IMR-90 (cell line): ENCODE data around the gene ABLIM3. TPM values are rescaled to one million over a fixed set of nuclear protein-coding genes. Genes with fewer than 3 reads are reported as not detected.

ENCODE experiments used
- ATAC-seq: fragments of 200-7000 bp; cut with Tn5 transposase; 2 replicates; pipeline ENCODE4 v1.9.1; 2020; ENCODE audit warnings: low read depth, mild to moderate bottlenecking, moderate library complexity
- BruUV-seq: library from RNA; stranded (reverse); fragments of 400-500 nt; replicated peaks from 2 replicates; lab custom pipeline; 2021; lab: Mats Ljungman, UMichigan
- CTCF ChIA-PET: fragments of 300-600 bp; formaldehyde crosslinking; extraction: SDS; loops from one replicate; lab custom pipeline; 2021; ENCODE audit warnings: antibody characterized with exemption; lab: Yijun Ruan, JAX
- POLR2A ChIA-PET: fragments of 300-600 bp; sonication (Branson Sonifier 250); formaldehyde crosslinking; loops from one replicate; lab custom pipeline; 2022; ENCODE audit warnings: antibody characterized with exemption; ENCODE audit not compliant: unreplicated experiment; lab: Charles Lee
- DNase-seq: peaks from one replicate; pipeline ENCODE4 v3.0.0; 2013
- H2AFZ ChIP-seq: replicated peaks from 2 replicates; pipeline ENCODE3; 2013; ENCODE audit warnings: low read length, mild to moderate bottlenecking; ENCODE audit not compliant: poor library complexity
- H2AK5ac ChIP-seq: 2 replicates; pipeline ENCODE4 v1.6.1; 2013; ENCODE audit warnings: low read depth, low read length, inconsistent platforms
- H2AK9ac ChIP-seq: replicated peaks from 2 replicates; pipeline ENCODE3; 2013; ENCODE audit warnings: mild to moderate bottlenecking, low read depth, low read length, moderate library complexity; ENCODE audit not compliant: poor library complexity
- H2BK120ac ChIP-seq: 2 replicates; pipeline ENCODE4 v1.6.1; 2013; ENCODE audit warnings: low read depth, low read length, inconsistent platforms
- H2BK15ac ChIP-seq: 3 replicates; pipeline ENCODE4 v1.6.1; 2013; ENCODE audit warnings: low read depth, low read length, inconsistent platforms
- H2BK20ac ChIP-seq: 2 replicates; pipeline ENCODE4 v1.6.1; 2013; ENCODE audit warnings: low read depth, mild to moderate bottlenecking, inconsistent platforms, low read length, moderate library complexity
- H2BK5ac ChIP-seq: 2 replicates; pipeline ENCODE4 v1.6.1; 2013; ENCODE audit warnings: mild to moderate bottlenecking, low read depth, low read length, inconsistent platforms; ENCODE audit not compliant: poor library complexity, severe bottlenecking
- H3K14ac ChIP-seq: replicated peaks from 2 replicates; pipeline ENCODE4 v1.6.1; 2013; ENCODE audit warnings: low read depth, low read length, inconsistent platforms
- H3K18ac ChIP-seq: 2 replicates; pipeline ENCODE4 v1.6.1; 2013; ENCODE audit warnings: low read depth, low read length, control low read depth
- H3K23ac ChIP-seq: 2 replicates; pipeline ENCODE4 v1.6.1; 2013; ENCODE audit warnings: low read depth, low read length, inconsistent platforms
- H3K27ac ChIP-seq: 2 replicates; pipeline ENCODE4 v1.5.1; 2013; ENCODE audit warnings: mild to moderate bottlenecking, control low read depth, low read length; ENCODE audit not compliant: insufficient read depth
- H3K27me3 ChIP-seq: 2 replicates; pipeline ENCODE4 v1.6.1; 2013; ENCODE audit warnings: low read length; ENCODE audit not compliant: control insufficient read depth, insufficient read depth
- H3K36me3 ChIP-seq: 2 replicates; pipeline ENCODE4 v1.6.1; 2013; ENCODE audit warnings: low read length, mixed read lengths; ENCODE audit not compliant: control insufficient read depth, insufficient read depth
- H3K4ac ChIP-seq: 2 replicates; pipeline ENCODE4 v1.6.1; 2013; ENCODE audit warnings: low read depth, low read length, inconsistent platforms
- H3K4me1 ChIP-seq: 2 replicates; pipeline ENCODE4 v1.6.1; 2013; ENCODE audit warnings: low read length, mixed read lengths; ENCODE audit not compliant: control insufficient read depth, insufficient read depth
- H3K4me2 ChIP-seq: 2 replicates; pipeline ENCODE4 v1.6.1; 2013; ENCODE audit warnings: low read depth, mild to moderate bottlenecking, control low read depth, low read length, moderate library complexity
- H3K4me3 ChIP-seq: 2 replicates; pipeline ENCODE4 v1.5.1; 2013; ENCODE audit warnings: low read depth, mild to moderate bottlenecking, control low read depth, low read length, moderate library complexity; ENCODE audit not compliant: insufficient read depth
- H3K56ac ChIP-seq: 2 replicates; pipeline ENCODE4 v1.6.1; 2013; ENCODE audit warnings: low read length, inconsistent platforms; ENCODE audit not compliant: insufficient read depth; ENCODE audit errors: extremely low read depth
- H3K79me1 ChIP-seq, 2 experiments: 2 replicates each; pipeline ENCODE4 v1.6.1; 2013; ENCODE audit warnings: low read length in 2 of 2, inconsistent platforms in 1 of 2, low read depth in 1 of 2
- H3K9ac ChIP-seq: 2 replicates; pipeline ENCODE4 v1.6.1; 2013; ENCODE audit warnings: low read depth, low read length, control low read depth
- H3K9me1 ChIP-seq: 2 replicates; pipeline ENCODE4 v1.6.1; 2013; ENCODE audit warnings: low read length, inconsistent platforms; ENCODE audit not compliant: insufficient read depth
- H3K9me3 ChIP-seq: 2 replicates; pipeline ENCODE4 v1.6.1; 2013; ENCODE audit warnings: low read length; ENCODE audit not compliant: control insufficient read depth, insufficient read depth
- H4K20me1 ChIP-seq: 2 replicates; pipeline ENCODE4 v1.6.1; 2013; ENCODE audit warnings: low read length, inconsistent platforms; ENCODE audit not compliant: insufficient read depth
- H4K5ac ChIP-seq: 2 replicates; pipeline ENCODE4 v1.6.1; 2013; ENCODE audit warnings: mild to moderate bottlenecking, low read depth, low read length, control low read depth
- H4K8ac ChIP-seq, 2 experiments: 2 replicates each; pipeline ENCODE4 v1.6.1; 2013; ENCODE audit warnings: low read depth in 2 of 2, low read length in 2 of 2, control low read depth in 1 of 2, inconsistent platforms in 1 of 2
- H4K91ac ChIP-seq: 2 replicates; pipeline ENCODE4 v1.6.1; 2013; ENCODE audit warnings: low read depth, low read length, inconsistent platforms; ENCODE audit not compliant: insufficient read depth
- CHD1 ChIP-seq: IDR thresholded peaks from 2 replicates; pipeline ENCODE4 v1.6.1; 2012; ENCODE audit warnings: low read depth, low read length, improper control_type of control experiment
- MAFK ChIP-seq: IDR thresholded peaks from 2 replicates; pipeline ENCODE4 v1.6.1; 2012; ENCODE audit warnings: low read depth, low read length, improper control_type of control experiment
- MXI1 ChIP-seq: IDR thresholded peaks from 2 replicates; pipeline ENCODE4 v1.6.1; 2012; ENCODE audit warnings: low read depth, mild to moderate bottlenecking, low read length, moderate library complexity, borderline replicate concordance
- POLR2A ChIP-seq: IDR thresholded peaks from 2 replicates; pipeline ENCODE4 v1.6.1; 2012; ENCODE audit warnings: mild to moderate bottlenecking, low read depth, low read length
- USF2 ChIP-seq: fragments of 150-350 bp; IDR thresholded peaks from 2 replicates; pipeline ENCODE4 v1.6.1; 2017; ENCODE audit warnings: mild to moderate bottlenecking, antibody characterized with exemption, low read length, low read depth
- dilution Hi-C: fragments of 300-500 bp; cut with HindIII; formaldehyde crosslinking; loops from one replicate; pipeline ENCODE4 v1.14.3; 2018; ENCODE audit warnings: low sequenced_read_pairs; ENCODE audit not compliant: unreplicated experiment
- in situ Hi-C: fragments of 300-500 bp; cut with MboI; formaldehyde crosslinking; loops from 3 replicates; pipeline ENCODE4 v1.14.3; 2019; ENCODE audit warnings: low sequenced_read_pairs, inconsistent platforms, mixed read lengths
- intact Hi-C: fragments of 100-400 bp; cut with micrococcal nuclease; formaldehyde crosslinking; loops from 2 replicates; pipeline ENCODE4 v1.10.0; 2022
- polyA plus RNA-seq, 3 experiments: library from polyadenylated mRNA; depleted of rRNA; stranded (reverse); fragments of >200 nt; gene quantifications; 2 replicates each; pipeline ENCODE4 v1.2.3, GENCODE V29; 2012; ENCODE audit warnings: low replicate concordance in 1 of 3
- total RNA-seq: library from RNA; depleted of rRNA; stranded (reverse); fragments of >200 nt; gene quantifications from 2 replicates; pipeline ENCODE4 v1.2.3, GENCODE V29; 2012

ABLIM3 gene
- total and polyA plus RNA-seq, 2 of the 4 experiments (the other 2 are of a cell fraction), result 33.3 to 69.9 TPM

GRCh38 chr5:149175346-149176105, 34.2 kb downstream of the ABLIM3 start (continued):
- TF ChIP-seq MXI1, result peak; percentile 93
- no peak for TF ChIP-seq POLR2A
- no peak for TF ChIP-seq CHD1

- BruUV-seq, result no TSS peak
Measured at GRCh38 chr5:149177339-149177843, 36.1 kb downstream of the ABLIM3 start.

More at GRCh38 chr5:149177339-149177843, 36.1 kb downstream of the ABLIM3 start:
- no peak overlapping the region; a peak in 1 of 4 replicates for H4K8ac ChIP-seq
- H3K36me3 ChIP-seq, result 0 out of 2 replicates have a peak, but pooled peaks cover 2% of the 10 kb centered on the region
- H3K27ac ChIP-seq, result no peak overlapping the region
- no peak overlapping the region for H3K56ac ChIP-seq
- peaks cover 44 to 82% of the 10 kb centered on the region in 2 experiments for H3K79me1 ChIP-seq
- H2BK120ac ChIP-seq, result no peak overlapping the region
- H2AFZ ChIP-seq, result no peak overlapping the region
- no peak overlapping the region for H4K5ac ChIP-seq
- peaks cover 27% of the 10 kb centered on the region for H3K9me1 ChIP-seq
- H3K4ac ChIP-seq, result no peak overlapping the region
- no peaks in the 10 kb centered on the region for H3K27me3 ChIP-seq
- CTCF ChIA-PET, result interaction anchor here (1.2 kb wide), 1 partner anchor 12 kb away, joined by 3 read pairs; no protein-coding TSS in a partner anchor
- no peak overlapping the region for H2BK5ac ChIP-seq
- H2BK15ac ChIP-seq, result no peak overlapping the region
- no peak overlapping the region for H3K9ac ChIP-seq
- intact Hi-C loops, result no loop called here
- POLR2A ChIA-PET, result no interaction called here
- in situ Hi-C loops, result no loop called here
- no peak overlapping the region for H3K23ac ChIP-seq
- H4K91ac ChIP-seq, result no peak overlapping the region; the same call in 1 of the 2 replicates
- ATAC-seq, result no peak
- H2AK5ac ChIP-seq, result peak overlapping the region; percentile 76; the same call in 1 of the 2 replicates
- H3K4me2 ChIP-seq, result no peak overlapping the region
- peaks cover 39% of the 10 kb centered on the region for H3K4me1 ChIP-seq
- no peak overlapping the region for H2AK9ac ChIP-seq
- peak overlapping the region; percentile 41; the same call in 1 of the 2 replicates for H3K14ac ChIP-seq
- no peak overlapping the region for H3K4me3 ChIP-seq
- H3K18ac ChIP-seq, result no peak overlapping the region
- H2BK20ac ChIP-seq, result no peak overlapping the region
- no peaks in the 10 kb centered on the region for H4K20me1 ChIP-seq
- no peak for DNase-seq
- dilution Hi-C loops, result no loop called here
- H3K9me3 ChIP-seq, result no peaks in the 10 kb centered on the region
- TF ChIP-seq MAFK, result peak; percentile 65
- TF ChIP-seq USF2, result no peak
